ENCODE measurements around the gene KCNQ1OT1. TPM values are rescaled to one million over a fixed set of nuclear protein-coding genes. Genes with fewer than 3 reads are reported as not detected.

The KCNQ1OT1 gene
- total RNA-seq, 2 donors from 2014 or later: 0.24 to 0.64 TPM

Other genes starting within 250 kb of the KCNQ1OT1 start
- 10 to 100 TPM in 1 of 2 donors, under 1 TPM in 1; 0.58 to 34.8 TPM for gene CDKN1C, start 185.8 kb upstream of the KCNQ1OT1 start, total RNA-seq
- 1 to 10 TPM; 5.6 to 9.1 TPM for gene PHLDA2, start 229.4 kb upstream of the KCNQ1OT1 start, total RNA-seq